HepG2 (cell line): ENCODE data around the gene SPG7. TPM values are rescaled to one million over a fixed set of nuclear protein-coding genes. Genes with fewer than 3 reads are reported as not detected.
A peak's percentile ranks its signal among the peaks of the same experiment; 100 is the strongest.

Source experiments
- BORCS8-MEF2B ChIP-seq: sonication (generic); formaldehyde crosslinking; IDR thresholded peaks from 2 replicates; pipeline ENCODE4 v1.8.0; 2022; ENCODE audit warnings: mild to moderate bottlenecking, missing genetic modification reagents
- CENPX ChIP-seq: sonication (generic); formaldehyde crosslinking; IDR thresholded peaks from 2 replicates; pipeline ENCODE4 v1.9.0; 2021; ENCODE audit warnings: mild to moderate bottlenecking, missing genetic modification reagents, moderate library complexity
- JARID2 ChIP-seq: sonication (generic); formaldehyde crosslinking; IDR thresholded peaks from 2 replicates; pipeline ENCODE4 v1.8.1; 2023; ENCODE audit warnings: missing genetic modification reagents, inconsistent platforms; ENCODE audit not compliant: insufficient replicate concordance
- KMT2B ChIP-seq: IDR thresholded peaks from 2 replicates; pipeline ENCODE4 v1.6.1; 2016; ENCODE audit warnings: missing genetic modification reagents, missing compliant biosample characterization
- NFYC ChIP-seq: IDR thresholded peaks from 2 replicates; pipeline ENCODE4 v1.6.1; 2016; ENCODE audit warnings: missing genetic modification reagents, missing compliant biosample characterization
- POLR2G ChIP-seq: fragments of 200-400 bp; formaldehyde crosslinking; IDR thresholded peaks from 2 replicates; pipeline ENCODE4 v1.6.1; 2018; ENCODE audit warnings: mild to moderate bottlenecking, low read depth, low read length, moderate library complexity
- RFXANK ChIP-seq: IDR thresholded peaks from 2 replicates; pipeline ENCODE4 v1.6.1; 2016
- RORA ChIP-seq: sonication (generic); formaldehyde crosslinking; IDR thresholded peaks from 2 replicates; pipeline ENCODE4 v1.5.0; 2020; ENCODE audit warnings: mild to moderate bottlenecking, missing genetic modification reagents, moderate library complexity
- RXRA ChIP-seq: sonication (generic); formaldehyde crosslinking; IDR thresholded peaks from 2 replicates; pipeline ENCODE4 v1.5.1; 2020; ENCODE audit warnings: missing genetic modification reagents
- ZNF329 ChIP-seq: sonication (generic); formaldehyde crosslinking; IDR thresholded peaks from 2 replicates; pipeline ENCODE4 v1.9.0; 2021; ENCODE audit warnings: low read depth, mild to moderate bottlenecking, missing genetic modification reagents
- ZNF570 ChIP-seq: sonication (generic); formaldehyde crosslinking; IDR thresholded peaks from 2 replicates; pipeline ENCODE4 v1.4.0; 2020; ENCODE audit warnings: mild to moderate bottlenecking, missing genetic modification reagents, borderline replicate concordance
- polyA plus RNA-seq, 8 experiments: library from polyadenylated mRNA; depleted of rRNA in 3 of 8; stranded (reverse) in 7 of 8; unstranded in 1 of 8; fragments of >200 nt; fragmentation: Illumina TruSeq in 4 of 8; extraction: Trizol in 4 of 8; gene quantifications; 2 replicates each; pipeline versions ENCODE4 v1.2.1 to v1.2.3, GENCODE V29; 2011 to 2016; ENCODE audit warnings: low read depth in 4 of 8, missing spikeins in 1 of 8, mixed read lengths in 1 of 8; ENCODE audit not compliant: insufficient read depth in 1 of 8
- total RNA-seq, 5 experiments: library from RNA; depleted of rRNA; stranded (reverse); fragments of >200 nt; fragmentation: Illumina TruSeq; extraction: Trizol; gene quantifications; 2 replicates each; pipeline ENCODE4 v1.2.3, GENCODE V29; 2016; ENCODE audit warnings: low read depth in 1 of 5
- TF ChIP-seq, protein P1 (sequence below): IDR thresholded peaks from 2 replicates; pipeline ENCODE4 v1.6.1; 2016; ENCODE audit warnings: low read depth, borderline replicate concordance
- TF ChIP-seq, protein P2 (sequence below): sonication (generic); IDR thresholded peaks from 2 replicates; pipeline ENCODE4 v1.6.1; 2016; ENCODE audit warnings: low read depth, borderline replicate concordance
- TF ChIP-seq, protein P3 (sequence below): sonication (generic); formaldehyde crosslinking; IDR thresholded peaks from 2 replicates; pipeline ENCODE4 v1.8.1; 2023; ENCODE audit warnings: mild to moderate bottlenecking, inconsistent platforms, moderate library complexity, missing genetic modification reagents, borderline replicate concordance
- TF ChIP-seq, protein P4 (sequence below): sonication (generic); formaldehyde crosslinking; IDR thresholded peaks from 2 replicates; pipeline ENCODE4 v1.4.0; 2020; ENCODE audit warnings: missing genetic modification reagents
- TF ChIP-seq, protein P5 (sequence below): fragments of 450-650 bp; IDR thresholded peaks from 2 replicates; pipeline ENCODE4 v1.6.1; 2017
- TF ChIP-seq, protein P6 (sequence below): sonication (generic); formaldehyde crosslinking; IDR thresholded peaks from 2 replicates; pipeline ENCODE4 v1.5.0; 2020; ENCODE audit warnings: mild to moderate bottlenecking, missing genetic modification reagents
- TF ChIP-seq, protein P7 (sequence below): sonication (generic); formaldehyde crosslinking; IDR thresholded peaks from 2 replicates; pipeline ENCODE4 v1.4.0; 2020; ENCODE audit warnings: missing genetic modification reagents

SPG7 gene
- total and polyA plus RNA-seq, 2 of the 13 experiments (the other 11 are each of a cell fraction or from before 2014, with no cell fraction given), result 66.0 to 136 TPM

GRCh38 chr16:89545831-89546574 is 37.8 kb downstream of the SPG7 start (continued):
- TF ChIP-seq, protein P1, sequence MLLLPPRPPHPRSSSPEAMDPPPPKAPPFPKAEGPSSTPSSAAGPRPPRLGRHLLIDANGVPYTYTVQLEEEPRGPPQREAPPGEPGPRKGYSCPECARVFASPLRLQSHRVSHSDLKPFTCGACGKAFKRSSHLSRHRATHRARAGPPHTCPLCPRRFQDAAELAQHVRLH (CRISPR knock-in tag), result no peak
- no peak for TF ChIP-seq NFYC (CRISPR knock-in tag)
- TF ChIP-seq, protein P2, sequence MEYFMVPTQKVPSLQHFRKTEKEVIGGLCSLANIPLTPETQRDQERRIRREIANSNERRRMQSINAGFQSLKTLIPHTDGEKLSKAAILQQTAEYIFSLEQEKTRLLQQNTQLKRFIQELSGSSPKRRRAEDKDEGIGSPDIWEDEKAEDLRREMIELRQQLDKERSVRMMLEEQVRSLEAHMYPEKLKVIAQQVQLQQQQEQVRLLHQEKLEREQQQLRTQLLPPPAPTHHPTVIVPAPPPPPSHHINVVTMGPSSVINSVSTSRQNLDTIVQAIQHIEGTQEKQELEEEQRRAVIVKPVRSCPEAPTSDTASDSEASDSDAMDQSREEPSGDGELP, result no peak
- TF ChIP-seq CENPX (CRISPR knock-in tag), result no peak
- TF ChIP-seq, protein P3, sequence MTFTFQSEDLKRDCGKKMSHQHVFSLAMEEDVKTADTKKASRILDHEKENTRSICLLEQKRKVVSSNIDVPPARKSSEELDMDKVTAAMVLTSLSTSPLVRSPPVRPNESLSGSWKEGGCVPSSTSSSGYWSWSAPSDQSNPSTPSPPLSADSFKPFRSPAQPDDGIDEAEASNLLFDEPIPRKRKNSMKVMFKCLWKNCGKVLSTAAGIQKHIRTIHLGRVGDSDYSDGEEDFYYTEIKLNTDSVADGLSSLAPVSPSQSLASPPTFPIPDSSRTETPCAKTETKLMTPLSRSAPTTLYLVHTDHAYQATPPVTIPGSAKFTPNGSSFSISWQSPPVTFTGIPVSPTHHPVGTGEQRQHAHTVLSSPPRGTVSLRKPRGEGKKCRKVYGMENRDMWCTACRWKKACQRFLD, result no peak
- no peak for TF ChIP-seq ZNF570 (CRISPR knock-in tag)
- TF ChIP-seq, protein P4, sequence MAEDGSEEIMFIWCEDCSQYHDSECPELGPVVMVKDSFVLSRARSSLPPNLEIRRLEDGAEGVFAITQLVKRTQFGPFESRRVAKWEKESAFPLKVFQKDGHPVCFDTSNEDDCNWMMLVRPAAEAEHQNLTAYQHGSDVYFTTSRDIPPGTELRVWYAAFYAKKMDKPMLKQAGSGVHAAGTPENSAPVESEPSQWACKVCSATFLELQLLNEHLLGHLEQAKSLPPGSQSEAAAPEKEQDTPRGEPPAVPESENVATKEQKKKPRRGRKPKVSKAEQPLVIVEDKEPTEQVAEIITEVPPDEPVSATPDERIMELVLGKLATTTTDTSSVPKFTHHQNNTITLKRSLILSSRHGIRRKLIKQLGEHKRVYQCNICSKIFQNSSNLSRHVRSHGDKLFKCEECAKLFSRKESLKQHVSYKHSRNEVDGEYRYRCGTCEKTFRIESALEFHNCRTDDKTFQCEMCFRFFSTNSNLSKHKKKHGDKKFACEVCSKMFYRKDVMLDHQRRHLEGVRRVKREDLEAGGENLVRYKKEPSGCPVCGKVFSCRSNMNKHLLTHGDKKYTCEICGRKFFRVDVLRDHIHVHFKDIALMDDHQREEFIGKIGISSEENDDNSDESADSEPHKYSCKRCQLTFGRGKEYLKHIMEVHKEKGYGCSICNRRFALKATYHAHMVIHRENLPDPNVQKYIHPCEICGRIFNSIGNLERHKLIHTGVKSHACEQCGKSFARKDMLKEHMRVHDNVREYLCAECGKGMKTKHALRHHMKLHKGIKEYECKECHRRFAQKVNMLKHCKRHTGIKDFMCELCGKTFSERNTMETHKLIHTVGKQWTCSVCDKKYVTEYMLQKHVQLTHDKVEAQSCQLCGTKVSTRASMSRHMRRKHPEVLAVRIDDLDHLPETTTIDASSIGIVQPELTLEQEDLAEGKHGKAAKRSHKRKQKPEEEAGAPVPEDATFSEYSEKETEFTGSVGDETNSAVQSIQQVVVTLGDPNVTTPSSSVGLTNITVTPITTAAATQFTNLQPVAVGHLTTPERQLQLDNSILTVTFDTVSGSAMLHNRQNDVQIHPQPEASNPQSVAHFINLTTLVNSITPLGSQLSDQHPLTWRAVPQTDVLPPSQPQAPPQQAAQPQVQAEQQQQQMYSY, result no peak
- TF ChIP-seq ZNF329 (CRISPR knock-in tag), result no peak
- TF ChIP-seq RFXANK (CRISPR knock-in tag), result no peak
- TF ChIP-seq JARID2 (CRISPR knock-in tag), result no peak
- no peak for TF ChIP-seq RORA (CRISPR knock-in tag)
- TF ChIP-seq, protein P5, sequence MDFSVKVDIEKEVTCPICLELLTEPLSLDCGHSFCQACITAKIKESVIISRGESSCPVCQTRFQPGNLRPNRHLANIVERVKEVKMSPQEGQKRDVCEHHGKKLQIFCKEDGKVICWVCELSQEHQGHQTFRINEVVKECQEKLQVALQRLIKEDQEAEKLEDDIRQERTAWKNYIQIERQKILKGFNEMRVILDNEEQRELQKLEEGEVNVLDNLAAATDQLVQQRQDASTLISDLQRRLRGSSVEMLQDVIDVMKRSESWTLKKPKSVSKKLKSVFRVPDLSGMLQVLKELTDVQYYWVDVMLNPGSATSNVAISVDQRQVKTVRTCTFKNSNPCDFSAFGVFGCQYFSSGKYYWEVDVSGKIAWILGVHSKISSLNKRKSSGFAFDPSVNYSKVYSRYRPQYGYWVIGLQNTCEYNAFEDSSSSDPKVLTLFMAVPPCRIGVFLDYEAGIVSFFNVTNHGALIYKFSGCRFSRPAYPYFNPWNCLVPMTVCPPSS, result no peak
- no peak; the same call in 1 of the 2 replicates for TF ChIP-seq POLR2G
- TF ChIP-seq, protein P6, sequence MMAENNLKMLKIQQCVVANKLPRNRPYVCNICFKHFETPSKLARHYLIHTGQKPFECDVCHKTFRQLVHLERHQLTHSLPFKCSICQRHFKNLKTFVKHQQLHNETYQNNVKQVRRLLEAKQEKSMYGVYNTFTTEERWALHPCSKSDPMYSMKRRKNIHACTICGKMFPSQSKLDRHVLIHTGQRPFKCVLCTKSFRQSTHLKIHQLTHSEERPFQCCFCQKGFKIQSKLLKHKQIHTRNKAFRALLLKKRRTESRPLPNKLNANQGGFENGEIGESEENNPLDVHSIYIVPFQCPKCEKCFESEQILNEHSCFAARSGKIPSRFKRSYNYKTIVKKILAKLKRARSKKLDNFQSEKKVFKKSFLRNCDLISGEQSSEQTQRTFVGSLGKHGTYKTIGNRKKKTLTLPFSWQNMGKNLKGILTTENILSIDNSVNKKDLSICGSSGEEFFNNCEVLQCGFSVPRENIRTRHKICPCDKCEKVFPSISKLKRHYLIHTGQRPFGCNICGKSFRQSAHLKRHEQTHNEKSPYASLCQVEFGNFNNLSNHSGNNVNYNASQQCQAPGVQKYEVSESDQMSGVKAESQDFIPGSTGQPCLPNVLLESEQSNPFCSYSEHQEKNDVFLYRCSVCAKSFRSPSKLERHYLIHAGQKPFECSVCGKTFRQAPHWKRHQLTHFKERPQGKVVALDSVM (CRISPR knock-in tag), result 0 out of 2 replicates have a peak, but pooled peaks have one; percentile 12
- TF ChIP-seq BORCS8-MEF2B (CRISPR knock-in tag), result 0 out of 2 replicates have a peak, but pooled peaks have one; percentile 11
- TF ChIP-seq, protein P7, sequence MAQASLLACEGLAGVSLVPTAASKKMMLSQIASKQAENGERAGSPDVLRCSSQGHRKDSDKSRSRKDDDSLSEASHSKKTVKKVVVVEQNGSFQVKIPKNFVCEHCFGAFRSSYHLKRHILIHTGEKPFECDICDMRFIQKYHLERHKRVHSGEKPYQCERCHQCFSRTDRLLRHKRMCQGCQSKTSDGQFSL (CRISPR knock-in tag), result no peak
- TF ChIP-seq KMT2B, result no peak
- TF ChIP-seq RXRA (CRISPR knock-in tag), result peak; percentile 26; the same call in 1 of the 2 replicates
